Keratinocyte (primary cell): Measurements from ENCODE around the gene GJA8. TPM values are rescaled to one million over a fixed set of nuclear protein-coding genes. Genes with fewer than 3 reads are reported as not detected.
"Not testable (repeated sequence)": the region's sequence is repeated elsewhere in the genome, so short reads cannot be mapped to it uniquely, and the experiment has no call there.

Experiments used
- DNase-seq: peaks from one replicate; pipeline ENCODE4 v3.0.0-alpha.2; 2011; ENCODE audit warnings: low read depth, missing footprints, low spot score
- FAIRE-seq: peaks from 2 replicates; lab custom pipeline; 2011; peaks lifted over from hg19 to GRCh38; lab: Jason Lieb, UNC
- H2AFZ ChIP-seq: 2 replicates; pipeline ENCODE4 v1.6.0; 2012; ENCODE audit warnings: low read length, control low read depth, inconsistent platforms; ENCODE audit not compliant: control insufficient read depth
- H3K27ac ChIP-seq: 2 replicates; pipeline ENCODE4 v1.5.1; 2011; ENCODE audit warnings: low read length; ENCODE audit not compliant: control insufficient read depth, insufficient read depth
- H3K27me3 ChIP-seq: 3 replicates; pipeline ENCODE4 v1.6.0; 2011; ENCODE audit warnings: low read length; ENCODE audit not compliant: control insufficient read depth, insufficient read depth; ENCODE audit errors: extremely low read depth
- H3K36me3 ChIP-seq, 2 experiments: 2 replicates in 1 of 2; 3 replicates in 1 of 2; pipeline ENCODE4 v1.5.1; 2011; ENCODE audit warnings: low read length in 2 of 2, mild to moderate bottlenecking in 1 of 2; ENCODE audit not compliant: control insufficient read depth in 2 of 2, insufficient read depth in 2 of 2; ENCODE audit errors: extremely low read depth in 1 of 2
- H3K4me1 ChIP-seq: 3 replicates; pipeline ENCODE4 v1.5.1; 2011; ENCODE audit warnings: low read length; ENCODE audit not compliant: control insufficient read depth, insufficient read depth; ENCODE audit errors: extremely low read depth
- H3K4me2 ChIP-seq: 3 replicates; pipeline ENCODE4 v1.6.0; 2011; ENCODE audit warnings: low read depth, low read length; ENCODE audit not compliant: control insufficient read depth, insufficient read depth; ENCODE audit errors: extremely low read depth
- H3K4me3 ChIP-seq, 3 experiments: fragments of 200-600 bp in 1 of 3; sonication (generic) in 1 of 3; 2 replicates in 2 of 3; 3 replicates in 1 of 3; pipeline ENCODE4 v1.5.1; 2011 to 2016; ENCODE audit warnings: low read length in 3 of 3, mild to moderate bottlenecking in 3 of 3, control low read depth in 2 of 3, inconsistent platforms in 1 of 3, low read depth in 1 of 3, mixed read lengths in 1 of 3, mixed run types in 1 of 3, moderate library complexity in 1 of 3; ENCODE audit not compliant: control insufficient read depth in 2 of 3, insufficient read depth in 2 of 3; ENCODE audit errors: extremely low read depth in 1 of 3
- H3K79me2 ChIP-seq: 2 replicates; pipeline ENCODE4 v1.6.0; 2012; ENCODE audit warnings: low read length; ENCODE audit not compliant: control insufficient read depth, insufficient read depth
- H3K9ac ChIP-seq: 3 replicates; pipeline ENCODE4 v1.6.0; 2011; ENCODE audit warnings: low read length; ENCODE audit not compliant: control insufficient read depth, insufficient read depth; ENCODE audit errors: extremely low read depth
- H3K9me1 ChIP-seq: 3 replicates; pipeline ENCODE4 v1.6.0; 2011; ENCODE audit warnings: low read length; ENCODE audit not compliant: control insufficient read depth, insufficient read depth; ENCODE audit errors: extremely low read depth
- H3K9me3 ChIP-seq: 2 replicates; pipeline ENCODE4 v1.5.1; 2012; ENCODE audit warnings: low read depth, low read length; ENCODE audit not compliant: control insufficient read depth
- H4K20me1 ChIP-seq: 3 replicates; pipeline ENCODE4 v1.6.0; 2011; ENCODE audit warnings: low read length; ENCODE audit not compliant: control insufficient read depth, insufficient read depth; ENCODE audit errors: extremely low read depth
- EZH2 ChIP-seq: IDR thresholded peaks from one replicate; pipeline ENCODE4 v1.6.1; 2012; ENCODE audit warnings: inconsistent platforms, mild to moderate bottlenecking, low read length, moderate library complexity
- dilution Hi-C: fragments of 300-500 bp; cut with MboI; formaldehyde crosslinking; loops from one replicate; pipeline ENCODE4 v1.7.0; 2020; ENCODE audit warnings: low sequenced_read_pairs; ENCODE audit not compliant: extremely low pct_ligation_motif_present
- polyA plus RNA-seq, 5 experiments: library from polyadenylated mRNA; depleted of rRNA in 3 of 5; stranded (reverse) in 3 of 5; stranded (forward) in 1 of 5; unstranded in 1 of 5; fragments of >200 nt; gene quantifications; 1 replicate in 1 of 5; 2 replicates in 3 of 5; 3 replicates in 1 of 5; pipeline versions ENCODE4 v1.2.1 to v1.2.3, GENCODE V29; 2011 to 2012; ENCODE audit warnings: missing spikeins in 2 of 5, low read depth in 1 of 5, low replicate concordance in 1 of 5
- TF ChIP-seq, protein P1 (sequence below), 3 experiments: IDR thresholded peaks in 1 of 3; conservative IDR thresholded peaks in 1 of 3; optimal IDR thresholded peaks in 1 of 3; 2 replicates in 2 of 3; 3 replicates in 1 of 3; pipeline versions ENCODE3 to v1.5.1; 2011; ENCODE audit warnings: low read length in 3 of 3, mild to moderate bottlenecking in 3 of 3, moderate library complexity in 2 of 3, control low read depth in 1 of 3, inconsistent platforms in 1 of 3; ENCODE audit not compliant: insufficient read depth in 2 of 3; ENCODE audit errors: extremely low read depth in 1 of 3

Gene GJA8
- polyA plus RNA-seq, 1 donor (not counting 4 experiments of a cell fraction or from before 2014, with no cell fraction given): not detected

DNA sequence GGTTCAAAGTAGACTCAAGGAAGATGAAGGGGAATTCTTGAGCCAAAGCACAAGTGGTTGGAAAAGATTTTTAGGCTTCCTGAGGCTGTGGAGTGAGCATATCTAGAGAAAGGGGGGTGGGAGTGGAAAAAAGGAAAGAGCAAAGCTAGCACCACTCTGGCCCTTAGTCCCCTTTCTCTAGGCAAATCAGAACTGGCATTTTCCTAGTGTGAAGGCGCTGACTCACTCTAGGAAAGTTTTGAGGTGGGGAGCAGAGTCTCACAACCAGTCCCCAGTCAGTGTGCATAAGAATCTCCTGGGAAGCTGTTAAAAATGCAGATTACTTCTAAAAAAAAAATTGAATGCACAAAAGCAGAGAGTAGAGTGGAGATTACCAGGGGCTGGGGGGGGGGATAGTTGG is 22.2 kb downstream of the GJA8 start:
- no peak overlapping the region for H3K4me3 ChIP-seq
- FAIRE-seq (no peak), DNase-seq (no peak)
- no peak overlapping the region for H3K27ac ChIP-seq
- TF ChIP-seq, protein P1, sequence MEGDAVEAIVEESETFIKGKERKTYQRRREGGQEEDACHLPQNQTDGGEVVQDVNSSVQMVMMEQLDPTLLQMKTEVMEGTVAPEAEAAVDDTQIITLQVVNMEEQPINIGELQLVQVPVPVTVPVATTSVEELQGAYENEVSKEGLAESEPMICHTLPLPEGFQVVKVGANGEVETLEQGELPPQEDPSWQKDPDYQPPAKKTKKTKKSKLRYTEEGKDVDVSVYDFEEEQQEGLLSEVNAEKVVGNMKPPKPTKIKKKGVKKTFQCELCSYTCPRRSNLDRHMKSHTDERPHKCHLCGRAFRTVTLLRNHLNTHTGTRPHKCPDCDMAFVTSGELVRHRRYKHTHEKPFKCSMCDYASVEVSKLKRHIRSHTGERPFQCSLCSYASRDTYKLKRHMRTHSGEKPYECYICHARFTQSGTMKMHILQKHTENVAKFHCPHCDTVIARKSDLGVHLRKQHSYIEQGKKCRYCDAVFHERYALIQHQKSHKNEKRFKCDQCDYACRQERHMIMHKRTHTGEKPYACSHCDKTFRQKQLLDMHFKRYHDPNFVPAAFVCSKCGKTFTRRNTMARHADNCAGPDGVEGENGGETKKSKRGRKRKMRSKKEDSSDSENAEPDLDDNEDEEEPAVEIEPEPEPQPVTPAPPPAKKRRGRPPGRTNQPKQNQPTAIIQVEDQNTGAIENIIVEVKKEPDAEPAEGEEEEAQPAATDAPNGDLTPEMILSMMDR (optimal IDR thresholded peaks at IDR 0.05 in 1 of 3, IDR thresholded peaks at IDR 0.05 in 1 of 3, conservative IDR thresholded peaks at IDR 0.05 in 1 of 3; ENCODE audit: extremely low read depth in 1 of 3, insufficient read depth in 2 of 3, low read length in 3 of 3): no peak
- TF ChIP-seq EZH2: no peak
- H2AFZ ChIP-seq: no peak overlapping the region
- no peaks in the 10 kb centered on the region for H3K36me3 ChIP-seq
- no peak overlapping the region for H3K4me2 ChIP-seq
- H3K27me3 ChIP-seq: no peaks in the 10 kb centered on the region
- H3K4me1 ChIP-seq: no peaks in the 10 kb centered on the region
- H3K9ac ChIP-seq: no peak overlapping the region
- peaks cover 3% of the 10 kb centered on the region for H3K79me2 ChIP-seq
- H3K9me3 ChIP-seq: no peaks in the 10 kb centered on the region
- dilution Hi-C loops: no loop called here
- H3K9me1 ChIP-seq: no peaks in the 10 kb centered on the region
- no peaks in the 10 kb centered on the region for H4K20me1 ChIP-seq

- DNase-seq, H3K36me3 ChIP-seq, H3K9ac ChIP-seq, H3K9me1 ChIP-seq, FAIRE-seq, H3K27ac ChIP-seq, H3K27me3 ChIP-seq, H3K79me2 ChIP-seq, dilution Hi-C loops, H3K4me1 ChIP-seq, H2AFZ ChIP-seq, H4K20me1 ChIP-seq, H3K4me2 ChIP-seq, H3K9me3 ChIP-seq, H3K4me3 ChIP-seq: not testable (repeated sequence)
These were observed 24.6 kb downstream of the GJA8 start for GRCh38 chr1:147927215-147927614.

DNA sequence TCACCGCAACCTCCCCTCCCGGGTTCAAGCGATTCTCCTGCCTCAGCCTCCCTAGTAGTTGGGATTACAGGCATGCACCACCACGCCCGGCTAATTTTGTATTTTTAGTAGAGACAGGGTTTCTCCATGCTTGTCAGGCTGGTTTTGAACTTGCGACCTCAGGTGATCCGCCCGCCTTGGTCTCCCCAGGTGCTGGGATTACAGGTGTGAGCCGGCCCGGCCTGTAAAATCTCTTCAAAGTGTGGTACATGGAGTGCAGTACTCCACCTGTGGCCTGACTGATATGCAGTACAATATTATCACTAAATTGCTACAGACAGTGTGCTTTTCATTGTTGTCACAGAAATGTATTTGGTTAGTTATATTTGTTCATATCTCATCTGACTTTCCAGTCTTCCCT is 25.1 kb downstream of the GJA8 start:
- H3K27me3 ChIP-seq, H3K9me1 ChIP-seq, DNase-seq, H3K4me1 ChIP-seq, H3K9ac ChIP-seq, dilution Hi-C loops, H3K9me3 ChIP-seq, H4K20me1 ChIP-seq, H3K79me2 ChIP-seq, H3K4me3 ChIP-seq, H2AFZ ChIP-seq, H3K4me2 ChIP-seq, H3K27ac ChIP-seq, H3K36me3 ChIP-seq: not testable (repeated sequence)
- FAIRE-seq: peak; percentile 52

DNA sequence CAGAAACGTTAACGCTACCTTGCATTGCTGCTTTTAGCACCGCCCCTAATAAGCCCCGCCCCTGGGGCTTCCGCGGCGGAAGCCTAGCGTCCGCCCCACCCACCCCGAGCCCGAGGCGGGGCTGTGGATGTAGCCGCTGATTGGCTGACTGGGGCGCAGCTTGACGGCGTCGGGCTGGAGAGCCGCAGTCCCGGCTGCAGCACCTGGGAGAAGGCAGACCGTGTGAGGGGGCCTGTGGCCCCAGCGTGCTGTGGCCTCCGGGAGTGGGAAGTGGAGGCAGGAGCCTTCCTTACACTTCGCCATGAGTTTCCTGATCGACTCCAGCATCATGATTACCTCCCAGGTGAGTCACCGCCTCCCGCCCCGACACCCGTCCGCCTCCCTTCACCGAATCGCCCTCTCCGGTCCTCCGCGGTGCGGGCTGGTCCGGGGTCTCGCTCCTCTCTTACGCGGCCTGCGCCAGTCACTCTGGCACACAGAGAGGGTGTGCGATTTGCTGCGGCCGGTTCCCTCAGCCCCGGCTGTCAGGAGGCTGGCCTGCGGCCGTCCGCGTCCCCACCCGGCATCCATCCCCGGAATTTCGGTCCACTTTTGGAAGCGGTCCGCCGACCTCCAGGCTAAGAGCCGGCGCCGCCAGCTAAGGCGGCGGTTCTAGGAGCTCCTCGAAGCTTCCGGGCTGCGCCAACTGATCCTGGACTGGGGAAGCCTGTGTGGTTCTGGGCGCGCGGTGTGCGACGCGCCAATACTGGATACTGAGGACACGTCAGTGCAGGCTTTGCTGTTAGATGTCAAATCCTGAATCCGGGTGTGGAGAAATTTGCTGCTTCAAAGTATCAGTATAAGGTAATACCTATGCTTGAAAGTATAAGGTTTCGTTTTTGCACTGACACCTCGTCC is 25.9 kb downstream of the GJA8 start, which contains the start of gene GPR89B:
Gene GPR89B (plus strand): TSS at position 185 of the 897 bp plus-strand sequence. CDS start 117 bp downstream, at position 302.
- H3K4me3 ChIP-seq: peak within 1 kb of the TSS; percentile 70 to 76 (median 76)
- H3K9me1 ChIP-seq, H3K79me2 ChIP-seq, H3K27me3 ChIP-seq, dilution Hi-C loops, H4K20me1 ChIP-seq, H3K4me1 ChIP-seq, H3K9me3 ChIP-seq, H3K36me3 ChIP-seq, FAIRE-seq: not testable (repeated sequence)
- H2AFZ ChIP-seq: peak within 1 kb of the TSS; percentile 82
- peak within 1 kb of the TSS; percentile 77 for H3K4me2 ChIP-seq
- peak within 1 kb of the TSS; percentile 67 for H3K27ac ChIP-seq
- peak; percentile 45 for DNase-seq
- peak within 1 kb of the TSS; percentile 80 for H3K9ac ChIP-seq
